HG02571 (cell line): Measurements from ENCODE around the gene TRABD2B.

Experiments
- ATAC-seq: cut with Tn5 transposase; IDR thresholded peaks from one replicate; pipeline ENCODE4 v1.9.1; 2021; ENCODE audit warnings: mild to moderate bottlenecking, moderate library complexity; ENCODE audit not compliant: unreplicated experiment

The TRABD2B gene

GRCh38 chr1:47810964-47811682 lies 186.1 kb downstream of the TRABD2B start:
- ATAC-seq = no peak

- ATAC-seq = no peak
These were observed 187.7 kb downstream of the TRABD2B start for GRCh38 chr1:47809301-47810084.

DNA sequence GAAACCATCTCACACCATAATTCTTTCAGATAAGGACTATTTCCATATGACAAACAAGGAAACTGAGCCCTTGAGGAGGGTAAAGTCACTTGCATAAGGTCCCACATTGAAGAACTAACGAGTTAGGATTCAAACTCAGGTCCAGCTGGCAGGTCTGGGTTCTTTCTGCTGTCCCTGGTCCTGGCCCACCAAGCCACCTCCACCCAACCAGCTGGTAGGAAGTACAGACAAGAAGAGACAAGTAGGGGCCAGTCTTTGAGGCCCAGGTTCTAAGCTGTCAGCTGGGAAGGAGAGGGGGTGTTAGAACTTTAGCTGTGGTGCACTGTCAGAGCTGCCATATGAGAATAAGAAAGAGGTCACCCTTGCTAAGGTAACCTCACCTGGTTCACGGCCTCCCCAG lies 188.6 kb downstream of the TRABD2B start:
- ATAC-seq = no peak

DNA sequence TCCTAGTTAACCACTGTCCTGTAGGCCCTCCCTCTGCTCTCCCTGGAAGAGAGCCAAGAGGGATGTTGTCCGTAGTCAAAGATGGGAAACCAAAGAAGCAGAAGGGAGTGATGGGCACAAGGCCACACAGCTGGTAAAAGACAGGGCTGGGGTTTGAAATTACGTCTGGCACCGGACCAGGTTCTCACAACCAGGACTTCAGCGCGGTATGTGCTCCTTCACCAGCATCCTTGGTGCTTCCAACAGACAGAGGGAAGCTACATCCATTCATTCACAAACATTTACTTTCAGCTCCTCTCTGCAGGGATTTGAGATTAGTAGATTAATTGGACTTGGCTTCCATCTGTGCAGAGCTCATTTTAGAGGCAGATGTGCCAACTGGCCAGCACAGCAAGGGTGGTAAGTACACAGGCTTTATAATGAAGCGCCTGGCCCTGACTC lies 191.2 kb downstream of the TRABD2B start:
- no peak for ATAC-seq

GRCh38 chr1:47805018-47805417 lies 192.2 kb downstream of the TRABD2B start:
- ATAC-seq = no peak

GRCh38 chr1:47803815-47804501 lies 193.2 kb downstream of the TRABD2B start:
- ATAC-seq = no peak

GRCh38 chr1:47797575-47797974 lies 199.6 kb downstream of the TRABD2B start:
- ATAC-seq = no peak

DNA sequence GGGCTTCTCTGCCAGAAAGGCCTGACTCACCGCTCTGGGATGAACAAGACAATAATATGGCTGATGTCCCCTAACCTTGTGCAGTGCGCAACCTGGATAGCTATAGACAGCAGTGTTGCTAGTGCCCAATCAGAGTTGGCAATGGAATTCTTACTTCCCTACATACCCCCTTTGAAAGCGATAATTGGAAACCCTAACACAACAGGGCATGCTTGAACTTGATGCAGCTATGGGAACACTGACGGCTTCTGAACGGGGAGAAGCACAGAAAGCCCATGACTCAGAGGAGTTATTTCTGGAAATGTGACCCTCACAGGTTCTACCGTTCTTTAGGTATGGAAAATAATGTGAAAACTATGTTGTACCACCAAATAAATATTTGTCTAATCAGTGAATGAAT lies 200.6 kb downstream of the TRABD2B start:
- ATAC-seq = no peak

GRCh38 chr1:47795102-47795501 lies 202.1 kb downstream of the TRABD2B start:
- no peak for ATAC-seq

DNA sequence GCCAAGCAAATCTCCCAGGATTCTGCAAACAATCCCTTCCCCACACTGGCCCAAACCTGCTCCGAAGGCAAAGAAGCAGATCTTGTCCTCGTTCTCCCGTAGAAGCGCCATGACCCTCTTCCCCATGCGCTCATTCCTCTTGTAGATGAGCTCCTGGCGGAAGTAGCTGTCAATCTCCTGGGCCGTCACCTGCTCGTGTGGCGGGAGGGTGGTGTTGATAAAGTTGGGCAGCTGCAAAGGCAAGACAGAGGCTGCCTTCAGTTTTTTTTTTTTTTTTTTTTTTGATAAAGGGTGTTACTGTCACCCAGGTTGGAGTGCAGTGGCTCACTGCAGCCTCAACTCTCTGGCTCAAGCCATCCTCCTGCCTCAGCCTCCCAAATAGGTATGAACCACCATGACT lies 202.7 kb downstream of the TRABD2B start:
- no peak for ATAC-seq

DNA sequence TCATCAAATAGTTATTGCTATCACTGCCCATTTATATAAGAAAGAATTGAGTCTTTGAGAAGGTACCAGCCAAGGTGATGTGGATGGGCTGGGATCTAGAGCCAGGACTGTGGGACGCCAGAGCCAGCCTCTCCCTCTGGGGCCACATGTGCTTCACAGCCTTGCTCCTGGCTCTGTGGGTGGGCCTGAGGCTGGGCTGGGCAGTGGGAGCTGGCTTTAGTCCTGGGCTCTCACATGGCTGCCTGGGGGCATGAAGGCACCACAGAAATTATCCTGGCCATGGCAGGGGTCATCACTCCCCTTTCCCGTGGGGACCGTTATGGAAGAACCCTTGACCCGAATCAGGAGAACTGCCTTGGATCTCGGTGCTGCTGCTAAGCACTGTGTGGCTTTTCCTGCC lies 203.1 kb downstream of the TRABD2B start:
- no peak for ATAC-seq

- ATAC-seq = no peak
These were observed 203.6 kb downstream of the TRABD2B start for GRCh38 chr1:47793563-47793962.

DNA sequence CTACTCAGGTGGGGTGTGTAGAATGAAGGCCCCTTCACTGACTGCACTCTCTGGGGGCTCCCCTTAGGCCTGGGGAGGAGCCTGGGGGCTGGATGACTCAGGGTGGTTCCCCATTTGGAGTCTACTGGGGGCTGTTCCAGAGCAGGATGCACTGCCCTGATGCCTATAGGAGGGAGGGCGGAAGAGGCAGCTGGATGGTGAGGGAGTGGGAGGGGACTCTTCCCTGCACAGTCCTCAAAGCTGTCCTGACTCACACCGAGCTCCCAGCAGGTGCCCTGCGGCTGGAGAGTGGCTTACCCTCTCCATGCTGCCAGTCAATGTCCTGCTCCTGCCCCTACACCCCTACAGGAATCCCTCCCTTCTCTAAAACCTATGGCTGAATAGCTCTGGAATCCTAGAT lies 204.4 kb downstream of the TRABD2B start:
- ATAC-seq = no peak

GRCh38 chr1:47791879-47792608 lies 205.1 kb downstream of the TRABD2B start:
- no peak for ATAC-seq

- ATAC-seq = no peak
These were observed 208.4 kb downstream of the TRABD2B start for GRCh38 chr1:47788761-47789160.

GRCh38 chr1:47787560-47787959 lies 209.6 kb downstream of the TRABD2B start:
- no peak for ATAC-seq

DNA sequence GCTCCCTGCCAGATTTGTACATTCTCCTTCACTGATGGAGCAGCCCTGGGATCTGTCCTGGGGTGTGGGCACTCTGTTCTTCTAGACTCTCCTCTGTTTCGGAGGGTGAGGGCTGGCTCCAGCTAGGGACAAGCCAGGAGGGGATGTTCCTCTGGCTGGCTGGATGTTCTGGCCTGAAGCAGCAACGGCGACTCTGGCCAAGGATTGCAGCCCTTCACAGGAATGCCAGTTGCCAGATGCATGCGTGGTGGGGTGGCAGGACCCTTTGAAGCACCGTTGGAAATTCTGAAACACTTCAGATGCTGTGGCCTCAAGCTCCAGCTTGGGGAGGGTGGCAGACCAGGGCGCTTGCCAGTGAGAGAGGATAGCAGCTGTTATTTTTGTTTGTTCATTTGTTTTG lies 210.9 kb downstream of the TRABD2B start:
- no peak for ATAC-seq

DNA sequence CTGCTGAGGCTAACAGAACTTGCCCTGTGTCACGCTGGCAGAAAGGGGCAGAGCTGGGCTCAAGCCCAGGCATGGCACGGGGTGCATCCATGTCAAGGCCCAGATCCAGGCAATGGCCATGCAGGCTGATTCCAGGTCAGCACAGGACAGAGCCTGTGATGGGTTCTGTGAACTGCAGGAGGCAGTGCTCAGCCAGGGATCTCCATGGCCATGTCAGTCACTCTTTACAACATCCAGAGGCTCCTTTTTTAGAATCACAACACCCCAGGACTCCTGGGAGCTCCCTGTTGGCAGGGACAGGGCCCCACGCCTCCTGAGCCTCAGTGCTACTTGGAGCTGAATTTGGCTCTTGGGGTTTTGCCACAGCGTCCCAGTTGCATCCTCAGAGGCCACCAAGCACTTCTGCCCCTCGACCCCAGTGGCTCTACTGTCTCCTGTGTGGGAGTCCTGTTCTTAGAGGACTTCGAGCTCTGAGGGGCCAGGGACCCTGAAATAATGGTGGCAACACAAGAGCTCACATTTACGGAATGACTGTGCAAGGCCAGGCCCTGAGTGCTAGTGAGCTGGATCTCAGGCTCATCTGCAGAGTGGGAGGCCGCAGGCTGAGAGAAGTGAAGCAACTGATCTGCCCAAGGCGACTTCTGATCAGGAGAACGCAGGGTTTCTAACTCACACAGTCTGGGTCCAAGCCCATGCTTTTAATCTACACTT lies 211.5 kb downstream of the TRABD2B start:
- no peak for ATAC-seq

GRCh38 chr1:47785118-47785517 lies 212.1 kb downstream of the TRABD2B start:
- ATAC-seq = no peak

GRCh38 chr1:47784497-47784822 lies 212.7 kb downstream of the TRABD2B start:
- ATAC-seq = no peak
